ENCODE results near the gene C20orf173. TPM values are rescaled to one million over a fixed set of nuclear protein-coding genes. Genes with fewer than 3 reads are reported as not detected.

The C20orf173 gene
- polyA plus RNA-seq, 1 donor from 2014 or later = not detected

- Histone ChIP-seq H3K79me2 (replicated peaks; ENCODE audit: insufficient read depth, low read length) (no peaks in the 10 kb centered on the region), H3K9me3 (ENCODE audit: low read length) (no peaks in the 10 kb centered on the region), H3K9me2 (ENCODE audit: insufficient read depth, low read length) (no peaks in the 10 kb centered on the region), H3K27ac (ENCODE audit: low read length) (no peak overlapping the region), H3K4me3 (ENCODE audit: low read length) (no peak overlapping the region), H3F3A (ENCODE audit: insufficient read depth, low read length, poor library complexity, severe bottlenecking) (no peaks in the 10 kb centered on the region), H3K9ac (ENCODE audit: low read length) (no peak overlapping the region), H2AFZ (ENCODE audit: low read depth, low read length) (no peak overlapping the region), H3K4me2 (ENCODE audit: low read length) (no peak overlapping the region), H4K20me1 (ENCODE audit: insufficient read depth) (no peaks in the 10 kb centered on the region), H3K27me3 (ENCODE audit: insufficient read depth, low read depth, low read length) (no peaks in the 10 kb centered on the region), H3K36me3 (ENCODE audit: insufficient read depth, low read length) (peaks cover 5% of the 10 kb centered on the region)
- TF ChIP-seq RAD21 (conservative IDR thresholded peaks at IDR 0.05) = no peak
- no peak for TF ChIP-seq EZH2 (IDR thresholded peaks at IDR 0.05; ENCODE audit: borderline replicate concordance, insufficient read depth, low read length, poor library complexity, severe bottlenecking)
- TF ChIP-seq MXI1 (conservative IDR thresholded peaks at IDR 0.05; ENCODE audit: poor library complexity, severe bottlenecking) = no peak
These were observed 33.0 kb downstream of the C20orf173 start for GRCh38 chr20:35496481-35496880.

- no peak for TF ChIP-seq CTCF (IDR thresholded peaks at IDR 0.05; ENCODE audit: poor library complexity, severe bottlenecking)
- TF ChIP-seq POLR2AphosphoS5 (IDR thresholded peaks at IDR 0.05) = no peak
- TF ChIP-seq SMC3 (conservative IDR thresholded peaks at IDR 0.05; ENCODE audit: poor library complexity) = no peak
- H3K36me3 ChIP-seq (ENCODE audit: insufficient read depth, low read length) = peaks cover 9% of the 10 kb centered on the region
- no peaks in the 10 kb centered on the region for H4K20me1 ChIP-seq (ENCODE audit: insufficient read depth)
- H3K27me3 ChIP-seq (ENCODE audit: insufficient read depth, low read depth, low read length) = no peaks in the 10 kb centered on the region
- H3K9me3 ChIP-seq (ENCODE audit: low read length) = no peaks in the 10 kb centered on the region
- no peaks in the 10 kb centered on the region for H3K9me2 ChIP-seq (ENCODE audit: insufficient read depth, low read length)
- H3K9ac ChIP-seq (ENCODE audit: low read length) = no peak overlapping the region
- no peaks in the 10 kb centered on the region for H3F3A ChIP-seq (ENCODE audit: insufficient read depth, low read length, poor library complexity, severe bottlenecking)
- H3K27ac ChIP-seq (ENCODE audit: low read length) = no peak overlapping the region
- no peak overlapping the region for H3K4me3 ChIP-seq (ENCODE audit: low read length)
- H3K79me2 ChIP-seq (replicated peaks; ENCODE audit: insufficient read depth, low read length) = no peaks in the 10 kb centered on the region
- H3K4me2 ChIP-seq (ENCODE audit: low read length) = no peak overlapping the region
- H2AFZ ChIP-seq (ENCODE audit: low read depth, low read length) = no peak overlapping the region
These were observed 37.1 kb downstream of the C20orf173 start for GRCh38 chr20:35492352-35492751.

GRCh38 chr20:35491823-35492222 lies 37.6 kb downstream of the C20orf173 start:
- H3K4me3 ChIP-seq (ENCODE audit: low read length) = no peak overlapping the region
- no peak for TF ChIP-seq RAD21 (conservative IDR thresholded peaks at IDR 0.05)
- no peak for TF ChIP-seq CTCF (IDR thresholded peaks at IDR 0.05; ENCODE audit: poor library complexity, severe bottlenecking)
- no peak for TF ChIP-seq EZH2 (IDR thresholded peaks at IDR 0.05; ENCODE audit: borderline replicate concordance, insufficient read depth, low read length, poor library complexity, severe bottlenecking)
- no peak for TF ChIP-seq EP300 (conservative IDR thresholded peaks at IDR 0.05; ENCODE audit: poor library complexity, severe bottlenecking)
- TF ChIP-seq REST (IDR thresholded peaks at IDR 0.05; ENCODE audit: borderline replicate concordance) = no peak
- no peak for TF ChIP-seq POLR2AphosphoS5 (IDR thresholded peaks at IDR 0.05)
- no peak for TF ChIP-seq MXI1 (conservative IDR thresholded peaks at IDR 0.05; ENCODE audit: poor library complexity, severe bottlenecking)
- TF ChIP-seq SMC3 (conservative IDR thresholded peaks at IDR 0.05; ENCODE audit: poor library complexity) = no peak
- TF ChIP-seq TAF1 (IDR thresholded peaks at IDR 0.05; ENCODE audit: low read depth) = no peak
- peaks cover 9% of the 10 kb centered on the region for H3K36me3 ChIP-seq (ENCODE audit: insufficient read depth, low read length)
- H2AFZ ChIP-seq (ENCODE audit: low read depth, low read length) = no peak overlapping the region
- no peaks in the 10 kb centered on the region for H3F3A ChIP-seq (ENCODE audit: insufficient read depth, low read length, poor library complexity, severe bottlenecking)
- H3K27me3 ChIP-seq (ENCODE audit: insufficient read depth, low read depth, low read length) = no peaks in the 10 kb centered on the region
- H3K27ac ChIP-seq (ENCODE audit: low read length) = no peak overlapping the region
- H3K4me2 ChIP-seq (ENCODE audit: low read length) = no peak overlapping the region
- H3K79me2 ChIP-seq (replicated peaks; ENCODE audit: insufficient read depth, low read length) = no peaks in the 10 kb centered on the region
- H3K9me2 ChIP-seq (ENCODE audit: insufficient read depth, low read length) = no peaks in the 10 kb centered on the region
- no peaks in the 10 kb centered on the region for H4K20me1 ChIP-seq (ENCODE audit: insufficient read depth)
- H3K9me3 ChIP-seq (ENCODE audit: low read length) = no peaks in the 10 kb centered on the region
- no peak overlapping the region for H3K9ac ChIP-seq (ENCODE audit: low read length)

Data from neural cell (in vitro differentiated cells).